ENCODE measurements around the gene ARL3. TPM values are rescaled to one million over a fixed set of nuclear protein-coding genes. Genes with fewer than 3 reads are reported as not detected.

ARL3 gene
- total RNA-seq, 4 donors from 2014 or later = 1.6 to 3.8 (median 3.2) TPM

DNA sequence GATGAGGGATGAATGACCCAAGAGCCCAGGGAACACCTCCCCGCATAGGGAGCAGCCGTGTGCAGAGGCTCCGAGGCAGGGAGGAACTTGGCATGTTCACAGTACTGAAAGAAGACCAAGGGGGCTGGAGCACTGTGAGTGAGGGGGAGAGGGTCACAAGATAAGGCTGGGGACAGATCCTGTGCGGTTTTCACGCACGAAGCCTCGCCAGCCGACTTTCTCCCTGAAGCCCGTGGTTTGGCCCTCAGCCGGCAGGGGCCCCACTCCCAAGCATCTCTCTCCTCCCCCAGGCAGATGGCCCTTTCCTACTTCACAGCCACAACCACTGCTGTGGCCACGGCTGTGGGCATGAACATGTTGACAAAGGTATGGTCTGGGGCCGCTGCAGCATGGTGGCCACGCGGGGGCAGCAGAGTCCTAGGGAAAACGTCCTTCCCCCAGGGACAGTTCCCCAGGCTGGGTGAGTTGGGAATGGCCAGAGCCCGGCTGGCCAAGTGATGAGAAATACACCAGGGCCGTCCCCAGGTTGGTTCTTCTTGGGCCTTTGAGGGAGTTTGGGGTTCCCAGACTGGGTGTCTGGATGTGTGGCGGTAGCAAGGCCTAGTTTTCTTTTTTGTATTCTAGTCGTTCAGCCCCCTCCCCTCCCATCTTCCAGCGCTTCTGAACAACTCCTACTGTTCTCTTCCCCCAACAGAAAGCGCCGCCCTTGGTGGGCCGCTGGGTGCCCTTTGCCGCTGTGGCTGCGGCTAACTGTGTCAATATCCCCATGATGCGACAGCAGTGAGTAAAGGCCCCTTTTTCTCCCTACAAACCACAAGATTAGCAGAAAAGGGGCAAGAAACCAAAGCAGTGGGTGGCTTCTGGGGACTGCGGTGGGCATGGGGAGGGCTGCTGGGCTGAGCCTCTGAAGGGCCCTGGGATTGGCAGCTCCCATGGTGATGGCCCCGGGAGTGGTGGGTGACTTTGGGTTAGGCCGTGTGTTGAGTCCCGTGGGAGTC is 15.1 kb upstream of the ARL3 start:
- 52 to 54% methylated on average over 30 of the region's 30 CpGs for WGBS, 2 donors
- DNase-seq (ENCODE audit: low spot score in 2 of 2) = peak; percentile 67 to 97
- no peak for TF ChIP-seq POLR2A (IDR thresholded peaks at IDR 0.05)
- TF ChIP-seq, protein P1, sequence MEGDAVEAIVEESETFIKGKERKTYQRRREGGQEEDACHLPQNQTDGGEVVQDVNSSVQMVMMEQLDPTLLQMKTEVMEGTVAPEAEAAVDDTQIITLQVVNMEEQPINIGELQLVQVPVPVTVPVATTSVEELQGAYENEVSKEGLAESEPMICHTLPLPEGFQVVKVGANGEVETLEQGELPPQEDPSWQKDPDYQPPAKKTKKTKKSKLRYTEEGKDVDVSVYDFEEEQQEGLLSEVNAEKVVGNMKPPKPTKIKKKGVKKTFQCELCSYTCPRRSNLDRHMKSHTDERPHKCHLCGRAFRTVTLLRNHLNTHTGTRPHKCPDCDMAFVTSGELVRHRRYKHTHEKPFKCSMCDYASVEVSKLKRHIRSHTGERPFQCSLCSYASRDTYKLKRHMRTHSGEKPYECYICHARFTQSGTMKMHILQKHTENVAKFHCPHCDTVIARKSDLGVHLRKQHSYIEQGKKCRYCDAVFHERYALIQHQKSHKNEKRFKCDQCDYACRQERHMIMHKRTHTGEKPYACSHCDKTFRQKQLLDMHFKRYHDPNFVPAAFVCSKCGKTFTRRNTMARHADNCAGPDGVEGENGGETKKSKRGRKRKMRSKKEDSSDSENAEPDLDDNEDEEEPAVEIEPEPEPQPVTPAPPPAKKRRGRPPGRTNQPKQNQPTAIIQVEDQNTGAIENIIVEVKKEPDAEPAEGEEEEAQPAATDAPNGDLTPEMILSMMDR (IDR thresholded peaks at IDR 0.05) = peak in 1 of 3 donors; percentile 86
- intact Hi-C loops (cut with DNase I; ENCODE audit: low total_unique reads) = loop anchor here (5.0 kb wide), 1 partner anchor 173 kb away; no protein-coding TSS in a partner anchor
- no peak overlapping the region for H3K4me3 ChIP-seq (ENCODE audit: low read depth, poor library complexity, severe bottlenecking)

DNA sequence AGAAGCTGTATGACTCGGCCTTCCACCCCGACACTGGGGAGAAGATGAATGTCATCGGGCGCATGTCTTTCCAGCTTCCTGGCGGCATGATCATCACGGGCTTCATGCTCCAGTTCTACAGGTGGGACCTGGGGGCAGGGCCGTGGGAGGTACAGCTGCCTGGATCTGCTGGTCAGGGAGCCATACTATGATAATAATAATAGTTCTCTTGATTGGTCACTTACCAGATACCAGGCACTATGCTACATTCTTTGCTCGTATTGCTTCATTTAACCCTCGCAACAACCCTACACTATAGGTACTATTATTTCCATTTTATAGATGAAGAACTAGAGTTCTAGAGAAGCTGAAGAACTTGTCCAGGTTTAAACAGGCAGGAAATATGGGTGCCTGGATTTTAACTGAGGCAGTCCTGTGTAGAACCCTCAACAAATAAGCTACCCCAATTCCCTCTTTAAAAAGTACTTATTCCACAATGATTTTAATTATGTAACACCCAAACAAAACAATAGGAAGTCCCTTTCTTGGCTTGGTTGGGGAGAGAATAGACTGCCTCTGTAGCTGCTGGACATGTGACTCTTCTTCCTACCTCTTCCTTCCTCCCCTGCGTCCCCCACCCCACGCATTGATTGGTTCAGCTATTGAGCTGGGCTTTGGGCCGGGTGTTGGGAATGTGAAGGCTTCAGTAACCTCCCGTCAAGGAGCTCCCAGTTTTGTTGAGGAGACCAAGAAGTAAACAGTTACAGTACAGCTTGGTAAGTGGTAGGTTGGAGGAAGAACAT is 13.0 kb upstream of the ARL3 start:
- no peak for DNase-seq (ENCODE audit: low spot score in 2 of 2)

DNA sequence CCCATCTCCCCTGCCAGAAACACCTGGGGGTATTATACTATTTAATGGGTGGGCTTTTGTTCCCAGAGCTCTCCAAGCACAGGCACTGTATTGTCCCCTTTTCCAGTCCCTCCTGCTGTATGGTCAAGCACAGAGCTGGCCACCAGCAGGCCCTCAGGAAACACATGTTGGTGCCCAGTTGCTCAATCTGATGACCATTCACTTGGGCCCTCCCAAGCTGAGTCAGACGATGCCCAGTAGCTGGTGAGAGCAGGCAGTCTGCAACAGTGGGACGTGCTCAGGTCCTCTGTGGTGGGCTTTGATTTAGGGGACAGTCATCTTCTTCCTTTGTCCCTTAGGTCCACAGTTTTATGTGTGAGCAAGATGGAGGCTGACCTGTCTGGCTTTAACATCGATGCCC is 12.1 kb upstream of the ARL3 start:
- WGBS, 2 donors = 54 to 72% methylated on average over 3 of the region's 3 CpGs
- intact Hi-C loops (cut with DNase I; ENCODE audit: low total_unique reads) = loop anchor here (5.0 kb wide), 1 partner anchor 176 kb away; no protein-coding TSS in a partner anchor

More for the DNA sequence above, 13.0 kb upstream of the ARL3 start:
- H3K4me3 ChIP-seq (ENCODE audit: low read depth, poor library complexity, severe bottlenecking) = no peak overlapping the region
- 66 to 73% methylated on average over 13 of the region's 13 CpGs for WGBS, 2 donors
- intact Hi-C loops (cut with DNase I; ENCODE audit: low total_unique reads) = loop anchor here (5.0 kb wide), 1 partner anchor 175 kb away; no protein-coding TSS in a partner anchor
- TF ChIP-seq, protein P1 (IDR thresholded peaks at IDR 0.05) = no peak
- no peak for TF ChIP-seq POLR2A (IDR thresholded peaks at IDR 0.05)

DNA sequence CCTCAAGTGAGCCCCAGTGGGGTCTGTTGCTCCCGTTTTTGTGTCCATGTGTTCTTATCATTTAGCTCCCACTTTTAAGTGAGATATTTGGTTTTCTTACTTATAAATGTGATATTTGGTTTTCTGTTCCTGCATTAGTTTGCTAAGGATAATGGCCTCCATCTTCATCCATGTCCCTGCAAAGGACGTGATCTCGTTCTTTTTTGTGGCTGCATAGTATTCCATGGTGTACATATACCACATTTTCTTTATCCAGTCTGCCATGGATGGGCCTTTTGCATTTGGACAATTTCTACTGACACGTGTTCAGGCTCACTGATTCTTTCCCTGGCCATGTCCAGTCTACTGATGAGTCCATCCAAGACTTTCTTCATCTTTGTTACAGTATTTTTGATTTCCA is 9.8 kb upstream of the ARL3 start:
- TF ChIP-seq, protein P1 (IDR thresholded peaks at IDR 0.05) = no peak
- no peak for TF ChIP-seq POLR2A (IDR thresholded peaks at IDR 0.05)
- intact Hi-C loops (cut with DNase I; ENCODE audit: low total_unique reads) = no loop called here

More for the DNA sequence above, 12.1 kb upstream of the ARL3 start:
- no peak for TF ChIP-seq POLR2A (IDR thresholded peaks at IDR 0.05)
- TF ChIP-seq, protein P1 (IDR thresholded peaks at IDR 0.05) = no peak
- no peak for DNase-seq (ENCODE audit: low spot score in 2 of 2)
- H3K4me3 ChIP-seq (ENCODE audit: low read depth, poor library complexity, severe bottlenecking) = no peak overlapping the region

DNA sequence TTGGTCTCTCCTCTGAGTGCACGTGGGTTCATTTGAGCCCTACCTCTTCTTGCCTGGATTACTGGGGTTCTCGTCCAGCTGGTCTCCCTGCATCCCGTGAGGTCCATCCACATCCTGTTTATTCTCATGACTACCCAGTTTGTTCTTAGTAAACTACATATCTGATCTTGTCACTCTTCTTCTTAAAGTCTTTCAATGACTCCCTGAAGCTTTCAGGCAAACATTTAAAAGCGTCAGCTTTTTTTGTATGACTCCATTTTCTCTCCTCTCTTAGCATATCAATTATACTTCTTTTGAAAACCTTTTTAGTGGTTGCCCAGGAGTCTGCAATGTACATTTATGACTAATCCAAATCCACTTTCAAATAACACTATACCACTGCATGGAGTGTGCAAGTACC is 7.8 kb upstream of the ARL3 start:
- TF ChIP-seq POLR2A (IDR thresholded peaks at IDR 0.05) = no peak
- TF ChIP-seq, protein P1 (IDR thresholded peaks at IDR 0.05) = no peak
- H3K4me3 ChIP-seq (ENCODE audit: low read depth, poor library complexity, severe bottlenecking) = no peak overlapping the region
- intact Hi-C loops (cut with DNase I; ENCODE audit: low total_unique reads) = no loop called here
- 78 to 88% methylated on average over 4 of the region's 4 CpGs for WGBS, 2 donors
- no peak for DNase-seq (ENCODE audit: low spot score in 2 of 2)

More for the DNA sequence above, 9.8 kb upstream of the ARL3 start:
- H3K4me3 ChIP-seq (ENCODE audit: low read depth, poor library complexity, severe bottlenecking) = no peak overlapping the region
- WGBS, 2 donors = 99% methylated on average over 4 of the region's 4 CpGs
- DNase-seq (ENCODE audit: low spot score in 2 of 2) = no peak

Data from lower leg skin (tissue), 4 donors.